ENCODE results near the gene FOLH1.
"Not testable (repeated sequence)": the region's sequence is repeated elsewhere in the genome, so short reads cannot be mapped to it uniquely, and the experiment has no call there.

GRCh38 chr11:49174691-49175366 is 33.6 kb downstream of the FOLH1 start:
- TF ChIP-seq, protein P1, sequence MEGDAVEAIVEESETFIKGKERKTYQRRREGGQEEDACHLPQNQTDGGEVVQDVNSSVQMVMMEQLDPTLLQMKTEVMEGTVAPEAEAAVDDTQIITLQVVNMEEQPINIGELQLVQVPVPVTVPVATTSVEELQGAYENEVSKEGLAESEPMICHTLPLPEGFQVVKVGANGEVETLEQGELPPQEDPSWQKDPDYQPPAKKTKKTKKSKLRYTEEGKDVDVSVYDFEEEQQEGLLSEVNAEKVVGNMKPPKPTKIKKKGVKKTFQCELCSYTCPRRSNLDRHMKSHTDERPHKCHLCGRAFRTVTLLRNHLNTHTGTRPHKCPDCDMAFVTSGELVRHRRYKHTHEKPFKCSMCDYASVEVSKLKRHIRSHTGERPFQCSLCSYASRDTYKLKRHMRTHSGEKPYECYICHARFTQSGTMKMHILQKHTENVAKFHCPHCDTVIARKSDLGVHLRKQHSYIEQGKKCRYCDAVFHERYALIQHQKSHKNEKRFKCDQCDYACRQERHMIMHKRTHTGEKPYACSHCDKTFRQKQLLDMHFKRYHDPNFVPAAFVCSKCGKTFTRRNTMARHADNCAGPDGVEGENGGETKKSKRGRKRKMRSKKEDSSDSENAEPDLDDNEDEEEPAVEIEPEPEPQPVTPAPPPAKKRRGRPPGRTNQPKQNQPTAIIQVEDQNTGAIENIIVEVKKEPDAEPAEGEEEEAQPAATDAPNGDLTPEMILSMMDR (optimal IDR thresholded peaks at IDR 0.05 in 1 of 3, IDR thresholded peaks at IDR 0.05 in 1 of 3, conservative IDR thresholded peaks at IDR 0.05 in 1 of 3; ENCODE audit: extremely low read depth in 1 of 3, insufficient read depth in 2 of 3, low read length in 3 of 3): not testable (repeated sequence)
- not testable (repeated sequence) for TF ChIP-seq EZH2 (IDR thresholded peaks at IDR 0.05; ENCODE audit: low read length)
